Measurements from ENCODE around the gene MUC21.

Gene MUC21

DNA sequence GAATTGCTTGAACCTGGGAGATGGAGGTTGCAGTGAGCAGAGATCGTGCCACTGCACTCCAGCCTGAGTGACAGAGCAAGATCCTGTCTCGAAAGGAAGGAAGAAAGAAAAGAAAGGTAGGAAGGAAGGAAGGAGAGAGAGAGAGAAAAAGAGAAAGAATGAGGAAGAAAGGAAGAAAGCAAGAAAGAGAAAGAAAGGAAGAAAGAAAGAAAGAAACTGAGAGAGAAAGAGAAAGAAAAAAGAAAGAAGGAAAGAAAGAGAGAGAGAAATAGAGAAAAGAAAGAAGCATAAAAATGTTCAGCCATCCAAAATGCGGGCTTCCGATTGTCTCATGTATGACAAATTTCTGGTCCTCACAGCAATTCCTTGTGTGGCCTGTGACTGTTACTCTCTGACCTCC is 49.6 kb downstream of the MUC21 start:
- DNase-seq (ENCODE audit: low read depth), result no peak
- H3K4me3 ChIP-seq (ENCODE audit: control insufficient read depth, low read depth, low read length), result no peak overlapping the region
- TF ChIP-seq, protein P1, sequence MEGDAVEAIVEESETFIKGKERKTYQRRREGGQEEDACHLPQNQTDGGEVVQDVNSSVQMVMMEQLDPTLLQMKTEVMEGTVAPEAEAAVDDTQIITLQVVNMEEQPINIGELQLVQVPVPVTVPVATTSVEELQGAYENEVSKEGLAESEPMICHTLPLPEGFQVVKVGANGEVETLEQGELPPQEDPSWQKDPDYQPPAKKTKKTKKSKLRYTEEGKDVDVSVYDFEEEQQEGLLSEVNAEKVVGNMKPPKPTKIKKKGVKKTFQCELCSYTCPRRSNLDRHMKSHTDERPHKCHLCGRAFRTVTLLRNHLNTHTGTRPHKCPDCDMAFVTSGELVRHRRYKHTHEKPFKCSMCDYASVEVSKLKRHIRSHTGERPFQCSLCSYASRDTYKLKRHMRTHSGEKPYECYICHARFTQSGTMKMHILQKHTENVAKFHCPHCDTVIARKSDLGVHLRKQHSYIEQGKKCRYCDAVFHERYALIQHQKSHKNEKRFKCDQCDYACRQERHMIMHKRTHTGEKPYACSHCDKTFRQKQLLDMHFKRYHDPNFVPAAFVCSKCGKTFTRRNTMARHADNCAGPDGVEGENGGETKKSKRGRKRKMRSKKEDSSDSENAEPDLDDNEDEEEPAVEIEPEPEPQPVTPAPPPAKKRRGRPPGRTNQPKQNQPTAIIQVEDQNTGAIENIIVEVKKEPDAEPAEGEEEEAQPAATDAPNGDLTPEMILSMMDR (IDR thresholded peaks at IDR 0.05; ENCODE audit: control insufficient read depth, insufficient read depth, low read depth, low read length, missing control alignments), result no peak

DNA sequence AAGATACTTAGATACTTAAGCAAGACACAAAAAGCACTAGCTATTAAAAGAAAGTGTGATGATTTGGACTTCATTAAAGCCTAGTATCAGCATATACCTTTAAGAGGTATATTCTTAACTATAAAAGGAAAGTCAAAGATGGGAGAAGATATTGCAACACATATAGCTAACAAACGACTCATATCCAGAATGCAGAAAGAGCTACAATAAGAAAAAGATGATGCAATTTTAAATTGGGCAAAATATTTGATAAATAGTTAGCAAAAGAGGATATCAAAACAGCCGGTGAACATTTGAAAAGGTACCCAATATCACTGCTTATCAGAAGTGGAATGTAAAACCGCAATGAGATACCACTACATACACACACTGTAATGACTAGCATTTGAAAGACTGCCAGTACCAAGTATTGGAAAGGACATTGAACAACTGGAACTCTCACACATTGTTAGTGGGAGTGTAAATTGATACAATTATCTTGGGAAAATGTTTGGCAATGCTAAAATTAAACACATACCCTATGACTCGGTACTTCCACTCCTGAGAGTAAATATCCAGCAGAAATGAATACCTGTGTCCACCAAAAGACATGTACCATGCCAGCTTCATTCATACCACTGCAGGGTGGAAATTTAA is 52.5 kb downstream of the MUC21 start:
- TF ChIP-seq, protein P1 (IDR thresholded peaks at IDR 0.05; ENCODE audit: control insufficient read depth, insufficient read depth, low read depth, low read length, missing control alignments), result no peak
- no peak for DNase-seq (ENCODE audit: low read depth)
- no peak overlapping the region for H3K4me3 ChIP-seq (ENCODE audit: control insufficient read depth, low read depth, low read length)

DNA sequence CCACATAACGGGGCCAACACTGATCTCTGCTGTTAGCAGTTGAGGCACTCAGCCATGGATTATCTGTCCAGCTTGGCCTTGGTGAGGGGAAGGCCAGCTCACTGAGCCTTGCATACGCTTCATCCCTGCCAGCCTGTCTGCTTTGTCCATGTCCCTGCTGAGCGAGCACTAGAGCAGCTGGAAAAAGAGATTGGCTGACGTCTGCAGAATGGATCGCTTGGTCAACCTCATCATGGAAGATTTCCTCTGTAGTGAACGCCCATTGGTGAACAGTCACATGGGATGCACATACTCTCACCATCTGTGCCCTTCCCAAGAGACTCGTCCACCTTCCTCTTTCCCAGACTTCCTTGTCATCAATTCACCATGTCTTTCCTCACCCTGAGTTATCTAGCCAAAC is 53.7 kb downstream of the MUC21 start:
- TF ChIP-seq, protein P1 (IDR thresholded peaks at IDR 0.05; ENCODE audit: control insufficient read depth, insufficient read depth, low read depth, low read length, missing control alignments), result no peak
- H3K4me3 ChIP-seq (ENCODE audit: control insufficient read depth, low read depth, low read length), result no peak overlapping the region
- no peak for DNase-seq (ENCODE audit: low read depth)

DNA sequence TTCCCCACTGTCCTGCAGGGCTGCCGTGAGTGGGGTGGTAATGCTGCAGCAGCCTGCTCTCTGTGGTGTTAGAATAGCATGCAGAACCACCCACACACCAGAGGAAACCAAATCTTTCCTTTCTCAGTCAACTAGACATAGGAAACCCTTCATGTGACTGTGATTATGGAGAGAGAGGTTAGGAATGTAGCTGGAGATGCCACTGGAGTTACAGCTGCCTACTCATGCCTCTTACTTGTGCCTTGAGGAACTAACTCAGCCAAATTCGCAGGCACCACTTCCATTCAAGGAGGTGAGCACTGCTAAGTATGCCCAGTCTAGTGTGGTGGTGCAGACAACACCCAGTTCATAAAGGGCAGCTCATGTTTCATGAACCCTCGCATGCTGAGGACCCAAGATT is 54.2 kb downstream of the MUC21 start:
- TF ChIP-seq, protein P1 (IDR thresholded peaks at IDR 0.05; ENCODE audit: control insufficient read depth, insufficient read depth, low read depth, low read length, missing control alignments), result no peak
- peak; percentile 35 for DNase-seq (ENCODE audit: low read depth)
- H3K4me3 ChIP-seq (ENCODE audit: control insufficient read depth, low read depth, low read length), result no peak overlapping the region

DNA sequence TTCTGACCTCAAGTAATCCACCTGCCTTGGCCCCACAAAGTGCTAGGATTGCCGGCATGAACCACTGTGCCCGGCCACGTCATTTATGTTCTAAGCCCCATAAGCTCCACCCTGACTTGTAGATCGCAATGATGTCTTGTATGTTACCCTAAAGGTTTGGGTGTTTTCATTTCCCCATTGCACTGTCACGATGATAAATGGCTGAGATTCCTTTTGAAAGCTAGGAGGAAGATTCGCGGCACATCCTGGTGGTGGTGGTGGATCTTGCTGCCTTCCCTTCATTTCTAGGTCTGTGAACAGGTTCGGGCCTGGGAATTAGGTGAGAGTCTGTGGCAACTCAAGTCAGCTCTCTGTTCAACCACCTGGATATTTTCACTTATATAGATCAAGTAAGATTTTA is 55.0 kb downstream of the MUC21 start:
- TF ChIP-seq, protein P1 (IDR thresholded peaks at IDR 0.05; ENCODE audit: control insufficient read depth, insufficient read depth, low read depth, low read length, missing control alignments), result no peak
- no peak overlapping the region for H3K4me3 ChIP-seq (ENCODE audit: control insufficient read depth, low read depth, low read length)
- DNase-seq (ENCODE audit: low read depth), result no peak

All from AG09309 (cell line).